CD14-positive monocyte (primary cell): Measurements from ENCODE around the gene CDC14B. TPM values are rescaled to one million over a fixed set of nuclear protein-coding genes. Genes with fewer than 3 reads are reported as not detected.

Experiments
- DNase-seq, 3 donors: peaks; one replicate each; pipeline ENCODE4 v3.0.0-alpha.2; 2011 to 2022
- H2AFZ ChIP-seq: 2 replicates; pipeline ENCODE4 v1.6.0; 2012; ENCODE audit warnings: mild to moderate bottlenecking, low read depth, low read length, inconsistent platforms; ENCODE audit not compliant: insufficient read depth, poor library complexity, severe bottlenecking
- H3K27ac ChIP-seq, 2 donors: 1 replicate in 1 of 2; 2 replicates in 1 of 2; pipeline ENCODE4 v1.5.1; 2012 to 2013; ENCODE audit warnings: low read length in 2 of 2, control low read depth in 1 of 2, inconsistent platforms in 1 of 2, low read depth in 1 of 2, mild to moderate bottlenecking in 1 of 2
- H3K27me3 ChIP-seq, 2 donors: one replicate each; pipeline versions ENCODE4 v1.6.0 to v1.6.1; 2011 to 2013; ENCODE audit warnings: low read length in 2 of 2; ENCODE audit not compliant: control insufficient read depth in 2 of 2, insufficient read depth in 2 of 2
- H3K36me3 ChIP-seq, 2 donors: replicated peaks in 1 of 2; 1 replicate in 1 of 2; 2 replicates in 1 of 2; pipeline versions ENCODE4 v1.5.1 to v1.6.1; 2012 to 2013; ENCODE audit warnings: low read length in 2 of 2, control low read depth in 1 of 2, inconsistent platforms in 1 of 2, mild to moderate bottlenecking in 1 of 2; ENCODE audit not compliant: insufficient read depth in 2 of 2, control insufficient read depth in 1 of 2
- H3K4me1 ChIP-seq, 2 donors: 1 replicate in 1 of 2; 2 replicates in 1 of 2; pipeline versions ENCODE4 v1.5.1 to v1.6.1; 2012 to 2013; ENCODE audit warnings: low read length in 2 of 2, control low read depth in 1 of 2, inconsistent platforms in 1 of 2, mild to moderate bottlenecking in 1 of 2, moderate library complexity in 1 of 2; ENCODE audit not compliant: insufficient read depth in 2 of 2, control insufficient read depth in 1 of 2
- H3K4me2 ChIP-seq: replicated peaks from 2 replicates; pipeline ENCODE3; 2012; ENCODE audit warnings: low read length, moderate library complexity, mild to moderate bottlenecking; ENCODE audit not compliant: poor library complexity, severe bottlenecking; ENCODE audit errors: extremely low read depth
- H3K4me3 ChIP-seq, 3 experiments: fragments of 200-600 bp in 1 of 3; sonication (generic) in 1 of 3; replicated peaks in 1 of 3; 1 replicate in 2 of 3; 2 replicates in 1 of 3; pipeline ENCODE4 v1.5.1; 2011 to 2013; ENCODE audit warnings: low read length in 3 of 3, mild to moderate bottlenecking in 3 of 3, control low read depth in 2 of 3, low read depth in 2 of 3, inconsistent platforms in 1 of 3, moderate library complexity in 1 of 3
- H3K79me2 ChIP-seq: 2 replicates; pipeline ENCODE4 v1.6.0; 2012; ENCODE audit warnings: mild to moderate bottlenecking, control low read depth, inconsistent platforms, low read length, moderate library complexity; ENCODE audit not compliant: insufficient read depth
- H3K9ac ChIP-seq: 2 replicates; pipeline ENCODE4 v1.6.0; 2017; ENCODE audit warnings: low read length, mild to moderate bottlenecking; ENCODE audit not compliant: insufficient read depth, poor library complexity, severe bottlenecking
- H3K9me3 ChIP-seq, 2 donors: replicated peaks in 1 of 2; 1 replicate in 1 of 2; 2 replicates in 1 of 2; pipeline versions ENCODE4 v1.5.1 to v1.6.1; 2012 to 2013; ENCODE audit warnings: low read length in 2 of 2, control low read depth in 1 of 2; ENCODE audit not compliant: control insufficient read depth in 1 of 2, insufficient read depth in 1 of 2
- H4K20me1 ChIP-seq: 2 replicates; pipeline ENCODE4 v1.6.0; 2012; ENCODE audit warnings: mild to moderate bottlenecking, low read length, control low read depth, moderate library complexity; ENCODE audit not compliant: insufficient read depth
- H3K27ac Mint-ChIP-seq, 7 donors: one replicate each; pipeline ENCODE4 v1.8.0; 2020; ENCODE audit warnings: mild to moderate bottlenecking in 7 of 7, mixed read lengths in 7 of 7, moderate library complexity in 6 of 7, inconsistent platforms in 2 of 7
- H3K27me3 Mint-ChIP-seq, 3 donors: one replicate each; pipeline ENCODE4 v1.8.0; 2021 to 2022; ENCODE audit warnings: low read depth in 3 of 3, mild to moderate bottlenecking in 3 of 3, mixed read lengths in 3 of 3, moderate library complexity in 3 of 3, inconsistent platforms in 1 of 3
- H3K36me3 Mint-ChIP-seq, 2 donors: one replicate each; pipeline ENCODE4 v1.8.0; 2020; ENCODE audit warnings: mixed read lengths in 2 of 2, inconsistent platforms in 1 of 2, mild to moderate bottlenecking in 1 of 2
- H3K4me1 Mint-ChIP-seq: one replicate; pipeline ENCODE4 v1.8.0; 2020; ENCODE audit warnings: mild to moderate bottlenecking, mixed read lengths
- H3K4me3 Mint-ChIP-seq, 2 donors: one replicate each; pipeline ENCODE4 v1.8.0; 2020; ENCODE audit warnings: mild to moderate bottlenecking in 2 of 2, mixed read lengths in 2 of 2, moderate library complexity in 1 of 2
- H3K9me3 Mint-ChIP-seq, 7 donors: one replicate each; pipeline ENCODE4 v1.8.0; 2020 to 2022; ENCODE audit warnings: mixed read lengths in 7 of 7, mild to moderate bottlenecking in 6 of 7, moderate library complexity in 6 of 7, inconsistent platforms in 2 of 7
- WGBS: methylation state at CpG from one replicate; pipeline ENCODE4 v1.1.5; 2013; ENCODE audit warnings: missing lambda C conversion rate; ENCODE audit not compliant: insufficient coverage; 5-methylcytosine and 5-hydroxymethylcytosine counted together
- intact Hi-C, 2 donors: fragments of 100-400 bp; cut with micrococcal nuclease; formaldehyde crosslinking; loops; one replicate each; pipeline versions ENCODE4 v1.15.0 to v1.15.1; 2023
- polyA plus RNA-seq, 3 donors: library from polyadenylated mRNA; depleted of rRNA in 1 of 3; unstranded in 2 of 3; stranded (reverse) in 1 of 3; fragments of 300-500 nt in 2 of 3; fragments of >200 nt in 1 of 3; fragmentation: Illumina TruSeq in 2 of 3; gene quantifications; 1 replicate in 2 of 3; 2 replicates in 1 of 3; pipeline ENCODE4 v1.2.3, GENCODE V29; 2012 to 2021
- TF ChIP-seq, protein P1 (sequence below): fragments of 200-600 bp; IDR thresholded peaks from one replicate; pipeline ENCODE4 v1.8.0; 2022; ENCODE audit warnings: antibody characterized with exemption, mild to moderate bottlenecking

Gene CDC14B
- polyA plus RNA-seq, 3 donors: 0.03 to 0.47 (median 0.44) TPM

DNA sequence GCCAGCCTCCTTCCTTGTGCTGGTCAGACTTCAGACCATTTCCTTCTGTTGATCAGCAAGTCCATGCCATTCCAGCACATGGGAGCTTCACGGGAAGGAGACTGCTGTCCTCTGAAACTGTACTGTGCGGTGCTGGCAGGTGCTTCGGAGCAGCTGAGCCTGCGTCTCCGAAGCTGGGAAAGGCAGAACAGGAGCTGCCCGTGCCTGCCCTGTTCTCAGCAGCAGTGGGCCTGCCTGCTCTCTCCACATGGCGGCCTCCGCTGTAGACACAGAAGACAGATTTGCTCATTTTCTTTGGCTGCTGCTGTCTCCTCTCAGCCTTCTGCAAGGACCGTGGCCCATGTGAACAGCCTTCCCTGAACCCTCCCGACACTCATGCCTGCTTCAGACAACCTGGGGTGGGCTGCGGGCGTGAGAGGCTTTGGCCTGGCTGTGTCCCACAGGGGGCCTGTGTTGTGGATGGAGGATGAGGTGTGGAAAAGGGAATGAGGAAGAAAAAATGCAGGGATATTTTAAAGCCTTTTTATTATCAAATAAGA, 126.6 kb downstream of the CDC14B start:
- TF ChIP-seq, protein P1, sequence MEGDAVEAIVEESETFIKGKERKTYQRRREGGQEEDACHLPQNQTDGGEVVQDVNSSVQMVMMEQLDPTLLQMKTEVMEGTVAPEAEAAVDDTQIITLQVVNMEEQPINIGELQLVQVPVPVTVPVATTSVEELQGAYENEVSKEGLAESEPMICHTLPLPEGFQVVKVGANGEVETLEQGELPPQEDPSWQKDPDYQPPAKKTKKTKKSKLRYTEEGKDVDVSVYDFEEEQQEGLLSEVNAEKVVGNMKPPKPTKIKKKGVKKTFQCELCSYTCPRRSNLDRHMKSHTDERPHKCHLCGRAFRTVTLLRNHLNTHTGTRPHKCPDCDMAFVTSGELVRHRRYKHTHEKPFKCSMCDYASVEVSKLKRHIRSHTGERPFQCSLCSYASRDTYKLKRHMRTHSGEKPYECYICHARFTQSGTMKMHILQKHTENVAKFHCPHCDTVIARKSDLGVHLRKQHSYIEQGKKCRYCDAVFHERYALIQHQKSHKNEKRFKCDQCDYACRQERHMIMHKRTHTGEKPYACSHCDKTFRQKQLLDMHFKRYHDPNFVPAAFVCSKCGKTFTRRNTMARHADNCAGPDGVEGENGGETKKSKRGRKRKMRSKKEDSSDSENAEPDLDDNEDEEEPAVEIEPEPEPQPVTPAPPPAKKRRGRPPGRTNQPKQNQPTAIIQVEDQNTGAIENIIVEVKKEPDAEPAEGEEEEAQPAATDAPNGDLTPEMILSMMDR: no peak
- Histone ChIP-seq H3K9me3 (no peaks in the 10 kb centered on the region), H2AFZ (no peak overlapping the region), H3K4me3 (no peak overlapping the region), H4K20me1 (no peaks in the 10 kb centered on the region), H3K4me1 (no peaks in the 10 kb centered on the region), H3K9ac (no peak overlapping the region), H3K27me3 (no peaks in the 10 kb centered on the region), H3K4me2 (no peak overlapping the region), H3K36me3 (no peaks in the 10 kb centered on the region), H3K79me2 (no peaks in the 10 kb centered on the region), H3K27ac (no peak overlapping the region)
- WGBS: 95% methylated on average over 9 of the region's 12 CpGs
- Mint-ChIP-seq H3K4me1 (no peaks in the 10 kb centered on the region), H3K4me3 (no peak overlapping the region), H3K27me3 (peaks cover 0 to 3% (median 0%) of the 10 kb centered on the region in 3 donors), H3K36me3 (no peaks in the 10 kb centered on the region), H3K27ac (peak overlapping the region in 1 of 7 donors; percentile 55), H3K9me3 (peaks cover 0 to 3% (median 0%) of the 10 kb centered on the region in 7 donors)
- DNase-seq: no peak
- intact Hi-C loops: no loop called here

DNA sequence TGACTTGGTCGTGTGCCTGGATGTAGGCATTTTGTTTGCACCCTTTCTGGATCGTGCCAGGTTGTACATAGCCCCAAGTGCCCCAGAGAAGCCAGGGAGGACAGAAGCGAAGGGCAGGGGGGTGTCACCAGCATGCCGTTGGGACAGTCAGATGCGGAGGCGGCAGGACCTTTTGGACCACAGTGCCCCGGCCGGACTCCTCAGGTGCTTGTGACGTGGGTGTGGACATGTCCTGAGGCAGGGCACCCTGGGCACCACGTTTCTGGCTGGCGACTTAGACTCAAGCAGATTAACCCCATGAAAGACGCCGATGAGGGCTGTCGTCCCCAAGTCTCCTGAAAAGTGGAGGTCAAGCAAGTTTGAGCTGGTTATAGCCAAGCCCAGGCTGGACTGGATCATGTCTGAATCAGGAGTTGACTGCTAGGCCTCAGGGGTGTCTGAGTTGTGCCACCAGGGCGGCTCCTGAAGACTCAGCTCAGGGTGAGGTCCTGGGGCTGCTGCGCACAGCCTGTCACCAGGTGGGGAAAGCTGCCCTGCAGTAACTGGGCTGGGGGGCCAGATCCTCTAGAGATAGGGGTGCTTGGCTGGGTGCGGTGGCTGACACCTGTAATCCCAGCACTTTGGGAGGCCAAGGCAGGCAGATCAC, 127.6 kb downstream of the CDC14B start:
- peaks cover 0 to 5% (median 0%) of the 10 kb centered on the region in 3 donors for H3K27me3 Mint-ChIP-seq
- Histone ChIP-seq H3K27me3 (no peaks in the 10 kb centered on the region), H3K9ac (no peak overlapping the region), H3K9me3 (no peaks in the 10 kb centered on the region), H3K4me2 (no peak overlapping the region), H3K4me1 (no peaks in the 10 kb centered on the region), H4K20me1 (no peaks in the 10 kb centered on the region), H3K36me3 (no peaks in the 10 kb centered on the region), H3K4me3 (no peak overlapping the region), H3K79me2 (no peaks in the 10 kb centered on the region), H2AFZ (no peak overlapping the region), H3K27ac (no peak overlapping the region)
- no peaks in the 10 kb centered on the region for H3K4me1 Mint-ChIP-seq
- no peaks in the 10 kb centered on the region for H3K36me3 Mint-ChIP-seq
- H3K4me3 Mint-ChIP-seq: no peak overlapping the region
- peaks cover 0 to 2% (median 0%) of the 10 kb centered on the region in 7 donors for H3K9me3 Mint-ChIP-seq
- TF ChIP-seq, protein P1: no peak
- intact Hi-C loops: no loop called here
- DNase-seq: no peak
- peak overlapping the region in 1 of 7 donors; percentile 80 for H3K27ac Mint-ChIP-seq
- WGBS: 96% methylated on average over 17 of the region's 17 CpGs
